Measurements from ENCODE around the gene LTBP2.
A peak's percentile ranks its signal among the peaks of the same experiment; 100 is the strongest.

The LTBP2 gene

GRCh38 chr14:74526854-74527585 is 85.0 kb downstream of the LTBP2 start:
- DNase-seq (ENCODE audit: low spot score): no peak

- DNase-seq (ENCODE audit: low spot score): no peak
Observed at GRCh38 chr14:74525361-74525851, 86.6 kb downstream of the LTBP2 start.

- no peak for DNase-seq (ENCODE audit: low spot score)
Observed at GRCh38 chr14:74524812-74525135, 87.3 kb downstream of the LTBP2 start.

GRCh38 chr14:74524076-74524811 is 87.8 kb downstream of the LTBP2 start:
- DNase-seq (ENCODE audit: low spot score): no peak

- DNase-seq (ENCODE audit: low spot score): no peak
Observed at GRCh38 chr14:74522740-74523139, 89.3 kb downstream of the LTBP2 start.

GRCh38 chr14:74521756-74522155 is 90.3 kb downstream of the LTBP2 start:
- no peak for DNase-seq (ENCODE audit: low spot score)

- no peak for DNase-seq (ENCODE audit: low spot score)
Observed at GRCh38 chr14:74519316-74520074, 92.5 kb downstream of the LTBP2 start.

GRCh38 chr14:74518221-74518620 is 93.8 kb downstream of the LTBP2 start:
- no peak for DNase-seq (ENCODE audit: low spot score)

GRCh38 chr14:74517731-74518130 is 94.3 kb downstream of the LTBP2 start:
- no peak for DNase-seq (ENCODE audit: low spot score)

- DNase-seq (ENCODE audit: low spot score): no peak
Observed at GRCh38 chr14:74516451-74517160, 95.4 kb downstream of the LTBP2 start.

- DNase-seq (ENCODE audit: low spot score): no peak
Observed at GRCh38 chr14:74515891-74516412, 96.1 kb downstream of the LTBP2 start.

GRCh38 chr14:74514471-74514941 is 97.5 kb downstream of the LTBP2 start:
- peak; percentile 28 for DNase-seq (ENCODE audit: low spot score)

GRCh38 chr14:74511966-74512830 is 99.8 kb downstream of the LTBP2 start:
- no peak for DNase-seq (ENCODE audit: low spot score)

- no peak for DNase-seq (ENCODE audit: low spot score)
Observed at GRCh38 chr14:74510959-74511409, 101.1 kb downstream of the LTBP2 start.

- DNase-seq (ENCODE audit: low spot score): no peak
Observed at GRCh38 chr14:74510223-74510931, 101.7 kb downstream of the LTBP2 start.

GRCh38 chr14:74509587-74510222 is 102.3 kb downstream of the LTBP2 start:
- no peak for DNase-seq (ENCODE audit: low spot score)

GRCh38 chr14:74508844-74509428 is 103.1 kb downstream of the LTBP2 start:
- no peak for DNase-seq (ENCODE audit: low spot score)

GRCh38 chr14:74508292-74508731 is 103.7 kb downstream of the LTBP2 start:
- no peak for DNase-seq (ENCODE audit: low spot score)

- DNase-seq (ENCODE audit: low spot score): no peak
Observed at GRCh38 chr14:74507840-74508239, 104.2 kb downstream of the LTBP2 start.
